GM12878 (cell line): ENCODE results near the gene RNF220.

Experiments
- BRCA1 ChIP-seq: IDR thresholded peaks from 2 replicates; pipeline ENCODE4 v1.6.1; 2011; ENCODE audit warnings: low read depth, low read length, improper control_type of control experiment
- EP300 ChIP-seq, 2 experiments: fragments of 150-350 bp in 1 of 2; IDR thresholded peaks; 2 replicates each; pipeline ENCODE4 v1.6.1; 2011 to 2012; ENCODE audit warnings: low read depth in 2 of 2, low read length in 2 of 2, borderline replicate concordance in 1 of 2, improper control_type of control experiment in 1 of 2, inconsistent platforms in 1 of 2; ENCODE audit not compliant: control insufficient read depth in 1 of 2
- HDAC2 ChIP-seq: fragments of 200-600 bp; sonication (generic); IDR thresholded peaks from 2 replicates; pipeline ENCODE4 v1.6.1; 2017
- RCOR1 ChIP-seq: conservative IDR thresholded peaks from 2 replicates; pipeline ENCODE4 v1.6.1; 2012; ENCODE audit warnings: low read depth, low read length, improper control_type of control experiment
- RELA ChIP-seq: fragments of 450-650 bp; IDR thresholded peaks from 2 replicates; pipeline ENCODE4 v1.8.0; 2014; ENCODE audit warnings: borderline replicate concordance; ENCODE audit not compliant: partially characterized antibody
- TARDBP ChIP-seq: IDR thresholded peaks from 2 replicates; pipeline ENCODE4 v1.6.1; 2016; ENCODE audit warnings: borderline replicate concordance
- ZNF207 ChIP-seq: fragments of 450-650 bp; IDR thresholded peaks from 2 replicates; pipeline ENCODE4 v1.6.1; 2014; ENCODE audit warnings: antibody characterized with exemption, mild to moderate bottlenecking, borderline replicate concordance
- TF ChIP-seq, protein P1 (sequence below), 3 experiments: IDR thresholded peaks in 2 of 3; conservative IDR thresholded peaks in 1 of 3; 2 replicates each; pipeline ENCODE4 v1.5.1; 2011; ENCODE audit warnings: low read depth in 3 of 3, low read length in 3 of 3, mild to moderate bottlenecking in 3 of 3, control low read depth in 2 of 3, moderate library complexity in 2 of 3, inconsistent platforms in 1 of 3, mixed read lengths in 1 of 3; ENCODE audit not compliant: control insufficient read depth in 2 of 3, insufficient read depth in 1 of 3; ENCODE audit errors: extremely low read depth in 1 of 3
- TF ChIP-seq, protein P2 (sequence below): IDR thresholded peaks from 2 replicates; pipeline ENCODE4 v1.6.1; 2012; ENCODE audit warnings: low read length, inconsistent platforms

GRCh38 chr1:44610527-44611148 lies 205.6 kb downstream of the RNF220 start:
- TF ChIP-seq RCOR1: no peak
- TF ChIP-seq, protein P1, sequence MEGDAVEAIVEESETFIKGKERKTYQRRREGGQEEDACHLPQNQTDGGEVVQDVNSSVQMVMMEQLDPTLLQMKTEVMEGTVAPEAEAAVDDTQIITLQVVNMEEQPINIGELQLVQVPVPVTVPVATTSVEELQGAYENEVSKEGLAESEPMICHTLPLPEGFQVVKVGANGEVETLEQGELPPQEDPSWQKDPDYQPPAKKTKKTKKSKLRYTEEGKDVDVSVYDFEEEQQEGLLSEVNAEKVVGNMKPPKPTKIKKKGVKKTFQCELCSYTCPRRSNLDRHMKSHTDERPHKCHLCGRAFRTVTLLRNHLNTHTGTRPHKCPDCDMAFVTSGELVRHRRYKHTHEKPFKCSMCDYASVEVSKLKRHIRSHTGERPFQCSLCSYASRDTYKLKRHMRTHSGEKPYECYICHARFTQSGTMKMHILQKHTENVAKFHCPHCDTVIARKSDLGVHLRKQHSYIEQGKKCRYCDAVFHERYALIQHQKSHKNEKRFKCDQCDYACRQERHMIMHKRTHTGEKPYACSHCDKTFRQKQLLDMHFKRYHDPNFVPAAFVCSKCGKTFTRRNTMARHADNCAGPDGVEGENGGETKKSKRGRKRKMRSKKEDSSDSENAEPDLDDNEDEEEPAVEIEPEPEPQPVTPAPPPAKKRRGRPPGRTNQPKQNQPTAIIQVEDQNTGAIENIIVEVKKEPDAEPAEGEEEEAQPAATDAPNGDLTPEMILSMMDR (IDR thresholded peaks at IDR 0.05 in 2 of 3, conservative IDR thresholded peaks at IDR 0.05 in 1 of 3; ENCODE audit: control insufficient read depth in 2 of 3, extremely low read depth in 1 of 3, insufficient read depth in 1 of 3, low read depth in 3 of 3, low read length in 3 of 3): no peak
- no peak for TF ChIP-seq EP300 (IDR thresholded peaks at IDR 0.05; ENCODE audit: borderline replicate concordance in 1 of 2, control insufficient read depth in 1 of 2, low read depth in 2 of 2, low read length in 2 of 2)
- TF ChIP-seq BRCA1: no peak
- no peak for TF ChIP-seq RELA
- TF ChIP-seq, protein P2, sequence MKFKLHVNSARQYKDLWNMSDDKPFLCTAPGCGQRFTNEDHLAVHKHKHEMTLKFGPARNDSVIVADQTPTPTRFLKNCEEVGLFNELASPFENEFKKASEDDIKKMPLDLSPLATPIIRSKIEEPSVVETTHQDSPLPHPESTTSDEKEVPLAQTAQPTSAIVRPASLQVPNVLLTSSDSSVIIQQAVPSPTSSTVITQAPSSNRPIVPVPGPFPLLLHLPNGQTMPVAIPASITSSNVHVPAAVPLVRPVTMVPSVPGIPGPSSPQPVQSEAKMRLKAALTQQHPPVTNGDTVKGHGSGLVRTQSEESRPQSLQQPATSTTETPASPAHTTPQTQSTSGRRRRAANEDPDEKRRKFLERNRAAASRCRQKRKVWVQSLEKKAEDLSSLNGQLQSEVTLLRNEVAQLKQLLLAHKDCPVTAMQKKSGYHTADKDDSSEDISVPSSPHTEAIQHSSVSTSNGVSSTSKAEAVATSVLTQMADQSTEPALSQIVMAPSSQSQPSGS: no peak
- TF ChIP-seq ZNF207: no peak
- TF ChIP-seq TARDBP: no peak
- no peak for TF ChIP-seq HDAC2
